SKM-1 (cell line): ENCODE data around the gene ARNT2.

ENCODE experiments used
- DNase-seq: peaks from one replicate; lab custom pipeline; 2025; ENCODE audit not compliant: unreplicated experiment; lab: John Stamatoyannopoulos, UW

The ARNT2 gene

DNA sequence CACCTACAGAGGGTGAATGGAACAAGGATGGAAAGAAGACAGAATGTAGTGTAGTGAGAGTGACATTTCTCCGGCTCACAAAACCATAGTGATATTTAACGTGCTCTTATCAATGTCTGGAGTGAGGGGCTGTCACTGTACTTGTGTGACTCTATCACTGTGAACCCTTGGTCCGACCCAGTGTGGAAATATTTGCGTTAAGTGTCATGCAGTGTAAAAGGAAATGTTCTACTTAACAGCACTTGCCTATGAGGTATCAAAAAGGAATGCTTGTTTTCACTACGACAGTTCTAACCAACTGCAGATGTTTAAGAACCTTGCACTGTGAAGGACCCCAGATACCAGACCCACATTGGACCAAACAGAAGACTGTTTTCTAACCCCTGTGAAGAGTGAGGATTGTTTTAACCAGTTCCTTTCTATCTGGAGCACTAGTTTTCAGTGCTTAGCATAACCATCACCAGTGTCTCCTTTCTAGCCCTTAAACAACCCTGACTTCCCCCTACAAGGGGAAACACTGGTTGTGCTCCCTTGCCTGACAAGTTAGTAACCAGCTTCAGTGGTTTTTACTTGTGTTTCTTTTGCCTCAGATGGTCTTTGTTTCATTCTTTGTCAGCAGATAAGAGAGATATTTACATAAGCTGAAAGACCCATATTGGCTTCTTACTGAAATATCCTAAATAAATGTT, 146.2 kb downstream of the ARNT2 start:
- DNase-seq = no peak

DNA sequence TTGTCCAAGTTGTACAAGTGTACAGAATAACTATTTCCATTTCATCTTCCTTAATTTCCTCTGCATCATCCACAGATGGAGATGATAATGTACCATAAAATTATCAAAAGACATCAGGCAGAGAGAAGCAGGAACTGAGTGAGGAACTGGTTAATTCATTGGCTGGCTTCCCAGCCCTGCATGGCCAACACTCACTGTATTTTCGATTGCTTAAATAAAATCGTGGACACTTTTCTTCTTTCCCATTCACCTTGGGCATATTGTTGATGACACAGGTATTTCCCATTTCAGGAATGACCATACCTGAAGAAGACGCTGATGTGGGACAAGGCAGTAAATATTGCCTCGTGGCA, 146.7 kb downstream of the ARNT2 start:
- DNase-seq = no peak

DNA sequence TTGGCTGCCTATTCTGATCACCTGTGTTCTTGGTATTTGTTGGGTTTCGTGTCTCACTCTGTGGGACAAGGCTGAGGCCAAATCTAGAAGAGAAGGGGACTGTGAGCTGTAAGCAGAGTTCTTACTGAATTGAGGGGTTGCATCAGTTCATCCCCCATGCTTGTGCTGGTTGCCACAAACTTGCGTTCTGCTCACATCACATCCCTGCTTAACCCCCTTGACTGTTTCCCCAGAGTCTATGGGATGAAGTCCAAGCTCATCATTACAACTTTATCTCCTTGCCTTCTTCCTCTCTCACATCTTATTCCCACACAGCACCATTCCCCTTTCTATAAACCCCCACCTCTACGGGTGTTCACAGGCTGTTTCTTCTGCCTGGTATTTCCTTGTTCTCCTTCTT, 147.2 kb downstream of the ARNT2 start:
- DNase-seq = no peak

DNA sequence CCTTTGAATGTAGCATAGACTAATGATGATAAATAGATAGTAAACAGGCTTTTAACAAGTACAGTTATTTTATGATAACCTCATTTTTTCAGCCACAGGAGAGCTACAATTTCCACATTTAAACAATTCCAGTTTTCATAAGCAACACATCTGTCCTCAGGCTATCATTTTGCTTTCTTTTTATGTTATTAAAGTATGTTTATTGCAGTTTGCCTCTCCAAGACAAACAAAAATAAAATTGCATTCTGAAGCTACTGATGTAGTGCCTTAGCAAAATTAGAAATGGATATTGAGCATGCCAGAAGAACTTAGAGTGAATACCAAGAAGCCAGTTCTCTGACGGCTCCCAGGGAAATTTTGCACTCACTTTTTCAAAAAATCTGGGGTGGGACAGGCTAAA, 150.4 kb downstream of the ARNT2 start:
- no peak for DNase-seq

DNA sequence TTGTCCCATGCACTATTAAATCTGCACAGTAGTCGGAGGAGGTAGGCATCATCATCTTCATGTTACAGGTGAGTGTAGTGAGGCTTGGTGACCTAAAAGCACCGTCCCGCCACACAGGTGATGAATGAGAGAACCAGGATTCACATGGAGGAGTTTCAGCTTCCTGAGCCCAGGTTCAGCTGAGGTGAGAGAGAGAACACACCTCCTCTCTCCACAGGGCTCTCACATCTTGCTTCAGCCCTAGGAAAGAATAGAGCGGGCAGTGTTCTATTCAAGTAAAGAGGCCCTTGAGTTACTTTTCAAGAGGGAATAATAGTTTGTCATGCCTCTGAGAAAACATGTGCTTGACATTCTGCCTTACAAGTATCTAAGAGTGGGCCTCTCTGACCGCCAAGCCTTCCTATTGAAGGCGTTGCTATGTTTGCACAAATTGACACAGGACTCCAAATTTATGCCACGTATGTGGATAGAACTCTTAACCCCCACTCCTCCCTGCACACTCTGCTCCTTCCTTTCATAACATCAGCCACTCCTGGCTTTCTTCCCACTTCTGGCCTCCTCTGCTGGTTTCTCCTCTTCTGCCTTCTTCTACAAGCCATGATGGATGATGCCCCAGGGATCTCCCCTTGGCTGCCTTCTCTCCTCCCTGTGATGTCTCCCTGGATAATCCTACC, 152.6 kb downstream of the ARNT2 start:
- DNase-seq = no peak

DNA sequence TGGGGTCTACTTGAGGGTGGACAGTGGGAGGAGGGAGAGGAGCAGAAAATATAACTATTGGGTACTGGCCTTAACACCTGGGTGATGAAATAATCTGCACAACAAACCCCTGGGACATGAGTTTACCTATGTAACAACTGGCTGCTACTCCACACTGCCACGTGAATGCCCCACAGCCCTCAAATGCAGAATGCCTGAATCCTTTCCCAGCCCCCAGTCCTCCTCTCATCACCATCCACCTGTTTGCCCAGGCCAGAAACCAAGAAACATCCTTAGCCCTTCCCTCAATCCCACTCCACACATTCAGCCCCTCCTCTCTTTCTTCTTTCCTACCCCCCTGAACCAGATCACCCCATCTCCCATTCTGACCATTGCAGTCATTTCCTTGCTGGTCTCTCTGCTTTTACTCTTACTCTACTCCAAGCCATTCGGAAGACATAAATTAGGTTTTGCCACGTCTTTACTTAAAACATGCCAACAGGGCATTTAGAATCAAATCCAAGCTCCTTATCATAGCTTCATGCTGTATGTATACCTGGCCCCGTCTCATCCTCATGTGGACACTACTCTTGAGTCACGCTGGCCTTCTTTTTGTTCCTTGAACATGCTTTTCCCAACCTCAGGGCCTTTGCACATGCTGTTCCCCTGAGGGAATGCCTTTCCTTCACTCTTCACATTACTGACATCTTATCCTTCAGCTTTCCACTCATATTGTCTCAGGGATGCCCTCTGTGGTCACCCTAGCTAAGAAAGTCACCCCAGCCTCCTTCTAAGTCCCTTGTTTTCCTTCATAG, 153.5 kb downstream of the ARNT2 start:
- no peak for DNase-seq

DNA sequence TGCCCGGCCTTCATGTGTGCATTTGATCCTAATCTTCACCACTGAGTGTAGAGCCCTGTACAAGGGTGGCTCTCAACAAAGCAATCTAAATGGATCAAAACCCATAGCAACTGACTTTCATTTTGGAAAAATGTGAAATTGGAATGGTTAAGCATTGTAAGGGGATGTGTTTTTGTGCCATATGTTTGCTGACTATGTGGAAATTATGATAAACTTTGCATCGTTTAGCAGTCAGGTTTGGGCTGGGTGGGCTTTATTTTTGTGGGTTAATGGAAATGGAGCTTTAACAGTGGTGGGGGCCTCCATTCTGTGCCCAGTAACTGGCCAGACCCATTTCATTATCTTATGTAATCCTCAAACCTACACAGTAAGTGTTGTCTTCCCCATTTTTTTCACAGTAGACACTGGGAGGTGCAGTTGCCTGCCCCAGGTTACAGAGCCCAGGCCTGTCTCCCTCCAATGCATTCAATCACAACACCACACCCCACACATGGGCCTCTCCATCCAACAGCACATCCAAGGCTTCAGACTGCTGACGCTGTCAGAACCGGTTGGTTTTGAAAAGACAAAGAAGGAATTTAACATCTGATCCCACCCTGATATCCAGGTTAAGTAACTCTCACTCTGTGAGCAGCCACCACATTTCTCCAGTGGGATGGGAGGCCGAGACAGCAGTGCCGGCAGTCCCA, 154.6 kb downstream of the ARNT2 start:
- no peak for DNase-seq

DNA sequence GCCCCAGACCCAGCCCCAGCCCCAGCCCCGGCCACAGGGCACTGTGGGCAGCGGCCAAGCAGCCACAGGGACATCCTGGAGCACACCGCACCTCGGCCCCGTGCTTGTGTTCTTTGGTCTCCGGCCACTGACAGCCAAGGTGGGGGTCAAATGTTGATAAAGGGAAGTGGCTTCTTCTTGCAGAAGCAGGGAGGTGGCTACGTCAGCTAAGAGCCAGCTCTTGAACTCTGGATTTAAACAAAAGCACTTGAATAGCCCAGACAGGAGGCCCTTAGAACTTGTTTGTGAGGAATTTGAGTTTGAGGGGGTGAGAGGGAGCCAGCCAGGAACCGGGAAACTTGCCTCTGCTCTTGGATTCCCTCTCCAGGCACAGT, 155.1 kb downstream of the ARNT2 start:
- DNase-seq = no peak

DNA sequence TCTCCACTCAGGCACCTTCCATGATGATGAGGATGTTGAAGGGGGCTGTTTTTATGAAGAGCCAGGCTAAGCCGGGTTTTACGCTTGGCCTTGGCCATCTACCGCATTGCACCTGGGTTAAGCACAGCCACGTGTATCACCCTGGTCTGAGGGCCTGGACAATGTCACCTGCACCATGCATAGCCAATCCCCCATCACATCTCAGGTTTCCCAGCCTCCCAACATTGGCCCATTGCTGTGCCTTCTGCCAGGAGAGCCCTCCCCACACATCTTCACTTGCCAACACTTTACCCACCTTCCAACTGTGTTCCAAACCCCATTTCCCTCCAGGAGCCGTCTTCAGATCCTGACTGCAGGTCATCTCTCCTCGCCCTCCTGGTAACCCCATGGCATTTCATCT, 155.6 kb downstream of the ARNT2 start:
- DNase-seq = no peak

DNA sequence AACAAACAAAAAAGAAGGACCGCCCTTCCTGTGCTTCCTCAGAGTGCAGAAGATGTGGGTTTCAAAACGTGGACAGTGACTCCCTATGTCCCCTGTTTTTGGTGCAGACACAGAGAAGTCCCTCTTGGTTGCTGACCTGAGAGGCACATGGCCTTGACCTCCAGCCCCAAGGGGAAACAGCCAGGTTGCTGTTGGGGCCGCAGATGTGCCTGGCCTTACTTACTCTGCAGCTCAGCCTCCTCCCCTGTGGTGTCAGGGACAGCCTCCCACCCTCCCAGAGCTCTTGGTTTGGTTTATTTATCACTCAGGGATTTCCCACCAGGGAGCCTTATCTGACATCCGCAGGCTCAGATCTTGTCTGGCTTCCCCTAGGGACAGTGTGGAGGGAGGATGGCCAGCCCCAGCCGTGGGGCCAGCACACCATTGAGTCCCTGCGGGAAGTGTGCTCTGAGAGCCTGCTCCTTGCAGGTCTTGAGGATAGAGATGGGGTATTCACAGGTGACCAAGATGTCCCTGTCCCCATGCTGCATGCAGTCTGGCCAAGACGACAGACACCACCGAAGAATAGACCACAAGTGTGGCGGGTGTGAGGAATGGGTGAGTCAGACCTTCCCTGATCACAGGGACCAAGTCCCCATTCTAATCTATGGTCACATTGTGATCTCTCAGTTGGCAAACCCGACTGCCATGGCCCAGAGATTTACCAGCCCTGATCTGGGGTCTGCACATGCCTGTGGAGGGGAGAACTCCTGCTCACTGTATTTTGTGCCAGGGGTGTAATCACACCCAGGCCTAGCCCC, 156.6 kb downstream of the ARNT2 start:
- no peak for DNase-seq

DNA sequence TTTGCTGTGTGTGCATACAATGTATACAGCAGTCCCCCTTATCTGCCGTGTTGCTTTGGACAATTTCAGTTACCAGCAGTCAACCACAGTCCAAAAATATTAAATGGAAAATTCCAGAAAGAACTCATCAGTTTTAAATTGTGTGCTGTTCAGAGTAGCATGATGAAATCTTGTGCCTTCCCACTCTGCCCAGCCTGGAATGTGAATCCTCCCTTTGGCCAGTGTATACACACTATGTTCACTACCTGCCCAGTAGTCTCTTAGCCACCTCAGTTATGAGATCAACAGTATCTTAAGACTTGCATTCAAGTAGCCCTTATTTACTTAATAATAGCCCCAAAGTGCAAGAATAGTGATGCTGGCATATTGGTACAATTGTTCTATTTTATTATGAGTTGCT, 157.3 kb downstream of the ARNT2 start:
- no peak for DNase-seq

DNA sequence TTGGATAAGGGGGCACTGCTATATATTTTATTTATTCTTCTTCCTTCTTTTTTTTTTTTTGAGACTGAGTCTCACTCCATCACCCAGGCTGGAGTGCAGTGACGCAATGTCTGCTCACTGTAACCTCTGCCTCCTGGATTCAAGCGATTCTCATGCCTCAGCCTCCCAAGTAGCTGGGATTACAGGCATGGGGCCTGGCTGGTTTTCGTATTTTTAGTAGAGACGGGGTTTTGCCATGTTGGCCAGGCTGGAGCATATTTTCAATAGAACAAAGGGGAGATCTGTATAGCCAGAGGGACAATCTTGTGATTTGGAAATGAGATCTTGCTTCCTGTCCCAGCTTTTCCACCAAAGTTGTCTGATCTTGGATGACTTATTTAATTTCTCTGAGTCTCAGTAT, 157.9 kb downstream of the ARNT2 start:
- DNase-seq = no peak

DNA sequence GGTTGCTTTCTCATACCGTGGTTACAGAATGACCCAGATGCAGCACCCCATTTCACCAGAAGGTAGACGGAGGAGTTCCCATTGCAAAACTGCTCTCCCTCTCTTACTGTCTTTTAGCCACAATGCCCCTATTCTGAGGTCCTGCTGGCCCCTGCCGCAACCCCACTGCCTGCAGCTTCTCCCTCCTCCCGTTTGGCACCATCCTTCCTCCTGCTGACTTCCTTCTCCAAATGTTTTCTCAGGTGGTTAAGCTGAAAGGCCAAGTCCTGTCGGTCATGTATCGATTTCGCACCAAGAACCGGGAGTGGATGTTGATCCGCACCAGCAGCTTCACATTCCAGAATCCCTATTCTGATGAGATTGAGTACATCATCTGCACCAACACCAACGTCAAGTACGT, 158.7 kb downstream of the ARNT2 start:
- DNase-seq = no peak

DNA sequence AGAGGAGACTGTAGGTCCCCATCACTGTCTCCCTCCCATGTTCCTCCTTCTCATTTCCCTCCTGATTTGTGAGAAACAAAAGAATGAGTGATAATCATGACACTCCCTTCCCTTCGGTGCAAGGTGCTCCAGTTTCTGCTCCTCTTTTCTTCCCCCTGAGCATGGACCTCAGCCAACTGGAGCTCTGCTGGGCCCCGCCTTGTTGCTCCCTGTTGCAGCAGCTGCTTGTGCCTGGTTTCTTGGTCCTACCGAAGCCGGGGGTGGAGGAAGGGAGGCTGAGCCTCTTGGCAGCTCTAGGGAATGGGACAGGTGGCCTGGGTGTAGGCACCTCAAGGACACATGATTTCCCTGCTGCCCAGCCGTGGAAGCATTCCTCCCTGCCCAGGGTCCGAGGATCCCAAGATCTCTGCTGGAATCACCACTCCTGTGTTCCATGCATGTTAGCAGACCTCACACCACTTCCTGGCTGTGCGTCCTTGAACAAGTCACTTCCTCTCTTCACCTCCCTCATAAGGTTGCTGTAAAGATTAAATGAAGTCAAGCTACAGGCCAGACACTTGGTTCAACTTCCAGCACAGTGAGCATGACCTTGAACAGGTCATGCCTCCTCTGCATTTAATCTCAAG, 159.3 kb downstream of the ARNT2 start:
- no peak for DNase-seq

DNA sequence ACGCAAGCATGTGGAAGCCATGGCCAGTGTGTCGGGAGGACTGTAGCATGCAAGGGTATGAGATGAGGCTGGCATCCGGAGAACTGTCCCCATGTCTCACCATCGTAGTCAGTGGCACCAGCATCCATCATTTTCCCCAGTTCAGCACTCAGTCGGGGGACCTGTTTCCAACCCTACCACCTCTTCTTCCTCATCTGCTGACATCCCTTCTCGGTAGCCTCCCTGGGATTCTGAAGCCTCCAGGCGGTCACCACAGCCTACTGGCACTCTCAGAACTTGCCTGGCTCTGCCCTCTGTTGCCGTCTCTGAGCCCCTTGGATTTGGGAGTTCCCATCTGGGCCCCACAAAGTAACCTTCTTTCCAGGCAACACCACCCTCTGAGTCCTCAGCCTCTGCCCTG, 159.9 kb downstream of the ARNT2 start:
- DNase-seq = no peak

DNA sequence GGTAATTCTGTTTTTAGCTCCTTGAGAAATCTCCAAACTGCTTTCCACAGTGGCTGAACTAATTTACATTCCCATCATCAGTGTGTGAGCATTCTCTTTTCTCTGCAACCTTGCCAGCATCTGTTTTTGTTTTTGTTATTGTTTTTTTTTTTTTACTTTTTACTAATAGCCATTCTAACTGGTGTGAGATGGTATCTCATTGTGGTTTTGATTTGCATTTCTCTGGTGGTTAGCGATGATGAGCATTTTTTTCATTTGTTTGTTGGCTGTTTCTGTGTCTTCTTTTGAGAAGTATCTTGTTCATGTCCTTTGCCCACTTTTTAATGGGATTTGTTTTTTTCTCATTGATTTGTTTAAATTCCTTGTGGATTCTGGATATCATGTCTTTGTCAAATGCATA, 161.2 kb downstream of the ARNT2 start:
- DNase-seq = no peak

DNA sequence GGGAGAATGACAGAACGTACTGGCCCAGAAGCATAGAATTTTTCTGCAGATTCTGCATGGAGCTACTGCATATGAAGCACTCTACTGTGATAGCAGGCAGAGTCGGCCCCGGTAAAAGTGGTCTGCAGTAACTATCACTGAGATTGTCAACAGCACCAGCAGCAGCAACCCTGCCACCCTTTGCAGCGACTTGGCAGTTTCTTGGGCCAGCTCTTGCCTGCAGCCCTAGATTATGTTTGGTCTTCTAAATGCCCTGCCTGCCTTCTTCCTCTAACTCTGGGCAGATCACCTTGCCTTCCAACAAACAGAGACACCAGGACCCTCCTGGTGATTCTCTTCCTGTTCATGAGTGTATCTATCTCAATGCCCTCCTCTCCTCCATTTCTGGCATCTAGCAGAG, 161.8 kb downstream of the ARNT2 start:
- DNase-seq = no peak

DNA sequence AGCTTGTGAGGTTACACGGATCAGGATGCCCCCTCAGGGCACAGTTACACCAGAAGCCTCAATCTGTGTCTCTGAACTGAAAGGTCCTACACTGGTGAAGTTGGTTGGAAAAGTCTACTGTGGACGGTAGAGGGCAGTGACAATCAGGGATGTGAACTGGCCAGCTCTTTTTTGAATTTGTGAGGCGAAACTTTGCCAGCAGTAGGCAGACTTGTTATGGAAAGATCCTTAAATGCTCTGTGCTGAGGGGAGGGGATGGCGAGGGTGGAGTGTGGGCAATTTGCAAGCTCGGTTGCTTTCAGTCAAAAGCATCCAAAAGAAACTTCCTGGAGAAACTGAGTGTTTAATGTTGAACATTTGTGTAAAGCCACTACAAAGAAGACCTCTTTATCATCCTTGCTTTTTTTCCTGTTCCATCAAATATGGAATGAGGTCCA, 163.6 kb downstream of the ARNT2 start:
- peak; percentile 55 for DNase-seq

DNA sequence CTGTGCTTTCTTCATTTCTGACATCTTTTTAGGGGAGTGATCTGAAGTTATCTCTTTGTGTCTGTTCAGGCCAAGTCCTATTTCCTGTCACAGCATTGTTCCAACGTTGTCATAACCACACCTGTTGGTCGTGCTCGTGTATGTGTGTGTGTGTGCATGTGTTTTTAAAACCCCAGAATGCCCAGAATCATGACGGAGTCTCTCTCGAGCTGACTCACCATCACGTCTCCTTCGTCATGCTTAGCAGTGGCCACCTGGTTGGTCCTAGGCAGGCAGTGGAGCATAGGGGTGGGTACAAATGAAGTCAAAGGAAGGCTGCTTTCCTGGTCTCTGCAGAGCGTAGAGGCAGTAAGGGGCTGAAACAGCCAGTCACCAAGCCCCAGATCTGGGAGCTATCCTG, 164.1 kb downstream of the ARNT2 start:
- no peak for DNase-seq

DNA sequence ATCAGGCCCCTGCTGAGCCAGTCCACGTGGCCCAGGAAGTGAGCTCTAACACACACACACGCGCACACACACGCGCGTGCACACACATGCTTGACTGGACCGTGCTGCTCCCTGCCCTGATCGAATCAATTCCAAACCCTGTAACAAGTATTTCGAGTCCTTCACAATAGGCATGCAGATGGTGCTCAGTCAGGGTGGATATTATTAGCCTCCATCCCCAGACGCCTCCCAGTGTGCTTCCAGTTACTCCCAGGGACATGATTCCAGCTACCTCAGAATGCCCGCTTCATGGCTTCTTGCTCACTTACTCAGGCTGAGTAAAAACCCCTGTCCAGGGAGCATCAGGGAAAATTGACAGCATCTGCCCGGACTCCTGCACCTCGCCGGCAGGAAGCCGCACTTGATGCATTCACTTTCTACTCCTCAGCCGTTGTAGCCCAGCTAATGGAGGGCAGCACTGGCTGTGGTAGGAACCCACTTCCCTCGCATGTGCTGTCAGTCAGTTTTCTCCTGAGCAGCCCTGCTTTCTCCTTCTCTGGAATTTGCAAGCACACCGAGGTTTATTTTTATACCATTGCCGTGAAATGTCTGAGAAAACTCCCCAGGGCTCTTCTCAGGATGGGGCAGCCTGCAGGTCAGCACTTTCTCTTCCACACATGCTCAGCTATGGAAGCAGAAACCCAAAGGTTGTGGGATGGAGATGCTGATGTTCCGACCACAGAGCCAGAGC, 164.9 kb downstream of the ARNT2 start:
- no peak for DNase-seq
